ENCODE results near the gene LMNTD2.
A peak's percentile ranks its signal among the peaks of the same experiment; 100 is the strongest.

LMNTD2 gene

GRCh38 chr11:567629-568292 lies 7.2 kb upstream of the LMNTD2 start:
- peak overlapping the region; percentile 68 for H3K4me3 ChIP-seq (ENCODE audit: low read depth, low read length)
- no peak for DNase-seq (ENCODE audit: low read depth)
- TF ChIP-seq CTCF (IDR thresholded peaks at IDR 0.05; ENCODE audit: insufficient read depth, low read depth, low read length, missing control alignments): no peak

- no peak for TF ChIP-seq CTCF (IDR thresholded peaks at IDR 0.05; ENCODE audit: insufficient read depth, low read depth, low read length, missing control alignments)
- H3K4me3 ChIP-seq (ENCODE audit: low read depth, low read length): peak overlapping the region; percentile 68
- no peak for DNase-seq (ENCODE audit: low read depth)
Measured at GRCh38 chr11:567011-567628, 6.6 kb upstream of the LMNTD2 start.

GRCh38 chr11:565921-566509 lies 5.5 kb upstream of the LMNTD2 start:
- no peak overlapping the region for H3K4me3 ChIP-seq (ENCODE audit: low read depth, low read length)
- no peak for DNase-seq (ENCODE audit: low read depth)
- no peak for TF ChIP-seq CTCF (IDR thresholded peaks at IDR 0.05; ENCODE audit: insufficient read depth, low read depth, low read length, missing control alignments)

- no peak for DNase-seq (ENCODE audit: low read depth)
- TF ChIP-seq CTCF (IDR thresholded peaks at IDR 0.05; ENCODE audit: insufficient read depth, low read depth, low read length, missing control alignments): no peak
- no peak overlapping the region for H3K4me3 ChIP-seq (ENCODE audit: low read depth, low read length)
Measured at GRCh38 chr11:563812-564578, 3.5 kb upstream of the LMNTD2 start.

GRCh38 chr11:563066-563811 lies 2.7 kb upstream of the LMNTD2 start:
- TF ChIP-seq CTCF (IDR thresholded peaks at IDR 0.05; ENCODE audit: insufficient read depth, low read depth, low read length, missing control alignments): no peak
- DNase-seq (ENCODE audit: low read depth): no peak
- no peak overlapping the region for H3K4me3 ChIP-seq (ENCODE audit: low read depth, low read length)

GRCh38 chr11:562046-562645 lies 1.6 kb upstream of the LMNTD2 start:
- H3K4me3 ChIP-seq (ENCODE audit: low read depth, low read length): peak overlapping the region; percentile 53
- TF ChIP-seq CTCF (IDR thresholded peaks at IDR 0.05; ENCODE audit: insufficient read depth, low read depth, low read length, missing control alignments): no peak

More at GRCh38 chr11:562046-562645, 1.6 kb upstream of the LMNTD2 start:
- DNase-seq (ENCODE audit: low read depth): no peak
